ENCODE results near the gene PPARG.

- no peak for TF ChIP-seq CTCF (IDR thresholded peaks at IDR 0.05)
- TF ChIP-seq POLR2AphosphoS5 (IDR thresholded peaks at IDR 0.05; ENCODE audit: insufficient read depth in 1 of 2, low read depth in 1 of 2): no peak
- TF ChIP-seq POLR2A (IDR thresholded peaks at IDR 0.05): no peak
These were observed 80.7 kb downstream of the PPARG start for GRCh38 chr3:12369598-12369997.

Data from vagina (tissue), 2 donors.